Activated CD8-positive, alpha-beta memory T cell treated with anti-CD3 and anti-CD28 coated beads for 4 hours (primary cell): ENCODE results near the gene LECT2.

Source experiments
- DNase-seq, 2 donors: peaks; one replicate each; pipeline ENCODE4 v3.0.0-alpha.2; 2020; ENCODE audit warnings: low read depth in 2 of 2

The LECT2 gene

GRCh38 chr5:135934939-135935338 is 19.8 kb downstream of the LECT2 start:
- no peak for DNase-seq

GRCh38 chr5:135930949-135931295 is 23.9 kb downstream of the LECT2 start:
- DNase-seq: no peak

DNA sequence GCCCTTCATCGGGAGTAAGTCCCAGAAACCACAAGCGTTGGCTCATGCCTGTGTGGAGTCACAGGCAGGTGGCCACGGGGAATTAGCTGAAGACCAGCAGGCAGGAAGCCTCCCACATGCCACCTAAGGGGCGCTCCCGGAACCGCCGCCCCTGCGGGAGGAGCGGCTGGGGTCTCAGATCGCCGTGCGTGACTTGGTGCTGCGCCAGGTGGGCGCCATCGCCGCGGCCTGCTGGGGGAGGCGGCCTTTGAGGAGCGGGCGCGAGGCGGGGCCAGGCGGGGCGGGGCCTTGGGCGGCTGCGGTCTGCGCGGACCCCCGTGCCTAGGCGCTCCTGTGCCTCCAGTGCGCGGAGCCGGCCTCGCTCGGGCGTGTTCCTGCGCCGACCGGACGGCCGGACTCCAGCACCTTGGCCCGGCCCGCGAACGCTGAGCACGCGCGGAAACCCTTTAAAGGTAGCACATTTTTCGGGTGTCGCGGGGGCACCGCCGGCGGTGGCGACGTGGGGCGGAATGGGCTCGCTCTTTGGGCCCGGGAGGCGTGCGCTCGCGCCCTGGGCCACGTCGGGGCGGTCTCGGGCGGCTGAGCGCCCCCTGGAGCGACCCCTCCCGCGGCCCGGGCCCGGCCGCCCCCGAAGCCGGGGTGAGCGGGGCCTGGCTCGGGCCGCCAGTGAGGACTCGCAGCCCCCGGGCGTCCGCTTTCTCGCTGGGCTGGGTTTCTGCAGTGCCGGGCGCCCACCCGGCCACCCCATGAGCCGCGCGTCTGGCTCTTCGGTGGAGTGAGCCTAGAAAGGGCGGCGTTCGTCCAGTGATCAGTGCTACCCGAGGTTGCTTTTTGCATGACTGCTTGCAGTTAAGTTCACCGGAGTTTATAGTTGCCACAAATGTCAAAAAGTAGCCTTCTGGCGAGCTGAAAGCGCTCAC is 24.5 kb downstream of the LECT2 start:
- DNase-seq: no peak

- no peak for DNase-seq
Observed at GRCh38 chr5:135921388-135921787, 33.4 kb downstream of the LECT2 start.

DNA sequence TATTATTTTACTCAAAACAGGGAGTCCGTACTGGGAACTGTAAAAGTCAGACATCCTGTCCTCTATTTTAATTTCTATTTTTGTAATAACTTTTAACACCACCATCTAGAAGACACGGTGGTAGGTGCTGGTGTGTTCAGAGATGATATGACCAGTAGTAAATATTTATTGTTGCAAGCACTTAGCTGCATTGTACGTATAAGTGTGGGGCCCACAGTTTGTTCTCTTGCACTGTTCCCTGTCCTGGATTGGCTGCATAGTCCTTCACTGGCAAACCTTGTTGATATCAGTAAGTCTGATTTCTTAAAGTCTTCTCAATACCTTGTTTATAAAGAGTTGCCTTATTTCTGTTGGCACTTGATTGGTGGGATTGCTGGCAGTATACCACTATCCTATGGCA is 34.6 kb downstream of the LECT2 start:
- DNase-seq: no peak

DNA sequence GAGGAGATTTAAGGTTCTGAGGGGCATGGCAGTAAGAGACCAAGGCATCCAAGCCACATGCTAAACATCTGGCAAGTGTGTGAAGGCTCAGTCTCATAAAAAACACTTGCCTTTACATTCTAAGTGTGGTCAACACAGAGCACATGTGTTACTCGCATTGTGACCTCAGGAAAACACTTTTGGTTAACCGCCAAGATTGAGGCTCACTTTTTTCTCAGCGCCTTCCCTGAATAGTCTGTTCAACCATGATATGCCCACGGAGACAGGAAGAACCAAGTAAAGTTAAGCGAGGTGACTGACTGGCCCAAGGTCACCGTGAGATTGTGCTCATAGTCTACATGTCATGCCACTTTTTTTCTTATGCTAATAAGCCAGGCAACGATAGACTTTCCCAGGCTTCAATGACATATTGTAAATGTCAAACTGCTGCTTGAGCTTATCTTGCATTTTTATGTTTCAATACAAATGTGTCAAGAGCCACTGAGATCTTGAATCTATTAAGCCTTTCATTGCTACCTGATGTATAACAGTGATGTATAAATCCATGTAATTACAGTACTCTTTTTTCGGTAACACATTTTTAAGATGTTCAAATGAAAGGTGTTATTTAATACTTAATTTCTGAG is 38.0 kb downstream of the LECT2 start:
- no peak for DNase-seq

DNA sequence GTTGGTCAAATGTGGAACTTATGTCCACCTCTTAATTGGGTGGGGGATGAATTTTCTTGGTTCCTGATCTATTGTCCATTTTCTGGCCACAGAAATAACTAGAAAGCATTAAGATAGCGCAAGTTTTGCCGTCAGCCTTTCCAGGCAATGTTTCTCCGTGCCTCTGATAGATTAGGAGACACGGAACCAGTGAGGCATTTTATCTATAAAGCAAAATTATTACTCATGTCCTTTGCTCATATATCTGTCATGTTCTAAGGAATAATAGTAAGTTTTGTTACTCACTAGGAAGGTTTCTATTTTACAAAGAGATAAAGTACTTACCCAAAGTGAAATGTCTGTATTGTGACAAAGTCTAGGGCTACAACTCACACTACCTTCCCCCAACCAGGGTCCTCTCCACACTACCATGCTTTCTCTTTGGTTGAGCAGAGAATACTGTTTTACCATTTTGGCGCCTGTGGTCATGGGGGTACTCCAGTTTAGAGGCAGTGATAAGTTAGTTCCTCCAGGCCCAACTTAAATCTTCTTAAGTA is 39.2 kb downstream of the LECT2 start:
- DNase-seq: no peak

- DNase-seq: no peak
Observed at GRCh38 chr5:135913713-135914626, 40.8 kb downstream of the LECT2 start.

- DNase-seq: no peak
Observed at GRCh38 chr5:135905144-135905543, 49.6 kb downstream of the LECT2 start.

- no peak for DNase-seq
Observed at GRCh38 chr5:135901633-135902032, 53.1 kb downstream of the LECT2 start.

DNA sequence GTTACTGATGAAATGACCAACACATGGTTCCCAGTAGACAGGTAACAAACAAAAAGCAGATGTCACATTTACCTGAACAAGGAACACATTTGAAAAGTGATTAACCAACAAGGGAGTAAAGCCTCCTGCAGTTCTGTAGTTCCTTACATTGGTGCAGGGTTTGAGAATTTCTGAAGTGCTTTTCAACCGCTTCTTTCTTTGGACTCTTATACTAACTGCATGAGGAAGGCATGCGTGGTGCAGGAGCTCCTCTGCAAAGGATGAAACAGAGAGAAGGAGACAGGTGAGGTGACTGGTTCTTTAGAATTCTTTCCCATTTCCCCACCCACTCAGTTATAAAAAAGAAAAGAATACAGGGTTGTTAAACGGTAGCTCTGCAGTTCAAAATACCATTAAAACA is 54.5 kb downstream of the LECT2 start:
- DNase-seq: no peak

- no peak for DNase-seq
Observed at GRCh38 chr5:135898651-135899050, 56.1 kb downstream of the LECT2 start.
